ENCODE data around the gene SREBF2. TPM values are rescaled to one million over a fixed set of nuclear protein-coding genes. Genes with fewer than 3 reads are reported as not detected.
A peak's percentile ranks its signal among the peaks of the same experiment; 100 is the strongest.

Gene SREBF2
- total RNA-seq, 4 donors from 2014 or later = 26.3 to 63.5 (median 33.8) TPM

- ATAC-seq (ENCODE audit: low FRiP score) = no peak
- DNase-seq (ENCODE audit: low spot score) = no peak
Observed at GRCh38 chr22:41922940-41923594, 90.2 kb downstream of the SREBF2 start.

GRCh38 chr22:41923595-41924276, 90.8 kb downstream of the SREBF2 start:
- DNase-seq (ENCODE audit: low spot score) (no peak), ATAC-seq (ENCODE audit: low FRiP score) (no peak)
- TF ChIP-seq CTCF (IDR thresholded peaks at IDR 0.05) = no peak

More at GRCh38 chr22:41922940-41923594, 90.2 kb downstream of the SREBF2 start:
- TF ChIP-seq CTCF (IDR thresholded peaks at IDR 0.05) = no peak

DNA sequence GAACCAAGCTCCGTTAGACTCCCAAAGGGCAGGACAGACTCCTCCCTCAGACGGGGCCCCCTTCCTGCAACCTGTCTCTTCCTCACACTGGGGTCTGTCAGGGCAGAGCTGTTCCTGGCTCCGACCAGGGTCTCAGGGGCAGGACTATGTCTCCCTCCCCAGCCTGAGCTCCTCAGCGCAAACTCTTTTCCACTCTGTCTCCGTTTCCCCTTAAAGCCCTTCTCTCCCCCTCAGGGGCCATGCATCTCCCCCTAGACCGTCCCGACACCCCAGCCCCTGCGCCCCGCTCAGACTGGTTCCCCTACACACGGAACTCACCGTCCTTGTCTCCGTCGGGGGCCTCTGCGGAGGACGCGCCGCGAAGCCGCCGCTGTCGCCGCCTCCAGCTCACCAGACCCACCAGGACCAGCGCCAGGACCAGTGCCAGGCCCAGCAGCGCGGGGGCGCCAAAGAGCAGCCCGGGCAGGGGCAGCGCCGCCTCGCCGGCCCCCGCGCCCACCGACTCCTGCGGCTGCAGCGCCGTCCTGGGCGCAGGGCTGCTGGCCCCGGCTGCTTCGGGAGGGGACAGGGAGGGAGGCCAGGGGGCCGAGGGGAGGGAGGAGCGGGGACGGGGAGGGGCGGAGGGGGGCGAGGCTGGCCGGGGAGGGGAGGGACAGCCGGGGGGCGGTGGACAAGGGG, 93.0 kb downstream of the SREBF2 start:
- DNase-seq (ENCODE audit: low spot score) = no peak

GRCh38 chr22:41927813-41928212, 94.9 kb downstream of the SREBF2 start:
- DNase-seq (ENCODE audit: low spot score) = no peak
- ATAC-seq (ENCODE audit: low FRiP score) = no peak
- TF ChIP-seq CTCF (IDR thresholded peaks at IDR 0.05) = no peak

More for the DNA sequence above, 93.0 kb downstream of the SREBF2 start:
- TF ChIP-seq CTCF (IDR thresholded peaks at IDR 0.05) = no peak
- ATAC-seq (ENCODE audit: low FRiP score) = peak; percentile 33

DNA sequence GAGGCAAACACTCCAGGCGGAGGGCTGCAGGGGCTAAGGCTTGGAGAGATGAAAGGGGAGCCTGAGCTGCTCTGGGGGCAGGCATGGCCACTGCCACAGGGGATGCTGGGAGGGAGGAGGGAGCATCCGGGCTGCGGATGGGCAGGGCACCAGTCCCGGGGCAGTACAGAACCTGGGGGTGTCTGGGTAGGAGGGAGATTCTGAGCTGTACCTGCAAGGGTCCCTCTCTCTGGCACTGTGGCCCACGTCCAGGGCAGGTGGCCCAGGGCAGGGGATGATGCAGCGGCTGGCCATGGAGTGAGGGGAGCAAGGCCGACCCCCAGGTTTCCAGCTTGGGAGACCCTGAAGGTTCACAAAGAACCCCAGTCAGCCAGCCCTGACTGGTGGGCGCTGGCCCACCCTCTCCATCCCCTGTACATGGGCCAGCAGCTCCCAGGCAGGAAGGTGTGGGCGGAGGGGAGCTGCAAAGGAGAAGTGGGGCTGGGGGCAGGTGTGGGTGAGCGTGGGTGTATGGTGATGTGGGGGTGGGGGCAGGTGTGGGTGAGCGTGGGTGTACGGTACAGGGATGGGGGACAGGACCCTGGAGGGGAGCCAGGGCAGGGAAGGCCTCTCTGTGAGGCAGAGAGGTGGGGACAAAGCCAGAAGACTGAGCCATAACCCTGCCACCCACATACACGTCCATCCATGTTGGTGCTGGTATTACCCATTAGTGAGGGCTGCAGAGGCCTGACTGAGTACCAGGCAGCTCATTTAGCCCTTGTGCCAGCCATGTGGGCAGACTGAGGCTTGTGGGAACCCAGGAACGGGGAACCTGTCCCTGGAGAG, 95.9 kb downstream of the SREBF2 start:
- ATAC-seq (ENCODE audit: low FRiP score) = no peak
- no peak for DNase-seq (ENCODE audit: low spot score)
- TF ChIP-seq CTCF (IDR thresholded peaks at IDR 0.05) = no peak

GRCh38 chr22:41929418-41929810, 96.5 kb downstream of the SREBF2 start:
- DNase-seq (ENCODE audit: low spot score) (no peak), ATAC-seq (ENCODE audit: low FRiP score) (no peak)
- no peak for TF ChIP-seq CTCF (IDR thresholded peaks at IDR 0.05)

Measured in omental fat pad (tissue), 4 donors.